Renal cortex interstitium (tissue), 15 donors: ENCODE results near the gene RHPN2. TPM values are rescaled to one million over a fixed set of nuclear protein-coding genes. Genes with fewer than 3 reads are reported as not detected.

ENCODE experiments used
- DNase-seq, 11 donors: peaks; one replicate each; pipeline ENCODE4 v3.0.0-alpha.2; 2013; ENCODE audit warnings: low read depth in 9 of 11, low spot score in 4 of 11; ENCODE audit errors: extremely low read depth in 1 of 11
- long read RNA-seq, 16 experiments: transcript quantifications; one replicate each; lab custom pipeline, GENCODE V29; 2026
- polyA plus RNA-seq, 3 donors: library from polyadenylated mRNA; unstranded; fragments of 120-200 nt; gene quantifications; one replicate each; pipeline ENCODE4 v1.2.1, GENCODE V29; 2013; ENCODE audit not compliant: insufficient read length in 3 of 3

RHPN2 gene
- 10 to 100 TPM; 16.3 to 26.3 (median 17.8) TPM for polyA plus RNA-seq
- long read RNA-seq, donor 1, partial matches to known transcripts: 0 of 1 reads
- long read RNA-seq, donor 1, other reads (novel, unspliced or antisense): 0 of 1 reads
- long read RNA-seq, donor 2: 0 reads
- long read RNA-seq, donor 3, partial matches to known transcripts: 0 of 5 reads
- long read RNA-seq, donor 3, other reads (novel, unspliced or antisense): 0 of 5 reads
- long read RNA-seq, donor 4, partial matches to known transcripts: 0 of 5 reads
- long read RNA-seq, donor 4, other reads (novel, unspliced or antisense): 0 of 5 reads
- long read RNA-seq, donor 5, transcript RHPN2-201 (15 exons, 3,500 nt): major isoform, 5 of 7 reads
- long read RNA-seq, donor 5, partial matches to known transcripts: 0 of 7 reads
- long read RNA-seq, donor 5, other reads (novel, unspliced or antisense): 0 of 7 reads
- long read RNA-seq, donor 6, partial matches to known transcripts: 0 of 1 reads
- long read RNA-seq, donor 6, other reads (novel, unspliced or antisense): 0 of 1 reads
- long read RNA-seq, donor 7, partial matches to known transcripts: 0 of 3 reads
- long read RNA-seq, donor 7, other reads (novel, unspliced or antisense): 0 of 3 reads
- long read RNA-seq, donor 8, partial matches to known transcripts: 0 of 5 reads
- long read RNA-seq, donor 8, other reads (novel, unspliced or antisense): 0 of 5 reads
- long read RNA-seq, donor 9, partial matches to known transcripts: 0 of 2 reads
- long read RNA-seq, donor 9, other reads (novel, unspliced or antisense): 0 of 2 reads
- long read RNA-seq, donor 10: 0 reads
- long read RNA-seq, donor 11, partial matches to known transcripts: 5 of 8 reads
- long read RNA-seq, donor 11, other reads (novel, unspliced or antisense): 0 of 8 reads
- long read RNA-seq, donor 12, partial matches to known transcripts: 0 of 1 reads
- long read RNA-seq, donor 12, other reads (novel, unspliced or antisense): 0 of 1 reads
- long read RNA-seq, donor 13, transcript RHPN2-201 (15 exons, 3,500 nt): major isoform, 7 of 7 reads
- long read RNA-seq, donor 13, partial matches to known transcripts: 0 of 7 reads
- long read RNA-seq, donor 13, other reads (novel, unspliced or antisense): 0 of 7 reads
- long read RNA-seq, donor 14, partial matches to known transcripts: 0 of 4 reads
- long read RNA-seq, donor 14, other reads (novel, unspliced or antisense): 0 of 4 reads
- long read RNA-seq, donor 15, partial matches to known transcripts: 0 of 2 reads
- long read RNA-seq, donor 15, other reads (novel, unspliced or antisense): 0 of 2 reads
- long read RNA-seq, donor 16, transcript RHPN2-201 (15 exons, 3,500 nt): major isoform, 14 of 28 reads
- long read RNA-seq, donor 16, partial matches to known transcripts: 13 of 28 reads
- long read RNA-seq, donor 16, other reads (novel, unspliced or antisense): 0 of 28 reads

DNA sequence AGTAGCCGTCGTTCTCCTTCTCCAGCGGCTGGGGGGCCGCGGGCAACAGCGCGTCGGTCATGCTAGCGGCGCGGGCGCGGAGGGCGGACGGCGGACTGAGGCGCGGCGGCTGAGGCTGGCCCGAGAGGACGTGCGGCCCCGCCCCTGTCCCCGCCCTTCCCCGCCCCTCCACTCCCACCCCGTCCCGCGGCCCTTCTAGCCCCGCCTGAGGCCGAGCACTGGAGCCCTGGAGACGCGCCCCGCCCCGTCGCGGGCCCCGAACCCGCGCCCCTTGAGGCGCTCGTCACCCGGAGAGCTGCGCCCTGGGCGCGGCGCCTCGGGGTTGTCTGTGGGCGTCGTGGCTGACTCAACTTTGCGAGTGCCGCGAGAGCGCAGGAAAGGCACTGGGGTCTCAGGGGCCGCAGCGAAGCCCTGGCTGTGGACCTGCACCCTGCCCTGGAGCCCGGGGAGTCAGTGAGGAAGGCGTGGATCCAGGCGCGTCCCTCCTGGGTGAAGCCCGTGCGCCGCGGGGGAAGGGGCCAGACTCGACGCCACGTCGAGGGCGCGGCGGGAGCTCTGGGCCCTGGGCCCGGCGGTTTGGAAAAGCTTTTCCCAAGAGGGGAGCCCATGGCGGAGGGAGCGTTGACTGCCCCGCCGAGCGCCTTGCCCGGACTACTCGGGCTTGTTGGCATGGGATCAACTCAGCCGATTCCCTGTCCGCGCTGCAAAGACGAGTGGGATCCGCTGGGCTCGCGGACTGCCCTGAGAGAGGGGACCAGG lies at the start of gene RHPN2:
Gene RHPN2, minus strand, starts transcription at position 97 of the 759 bp plus-strand sequence. Its CDS starts 36 bp downstream, at position 61.
- peak in 3 of 11 donors; percentile 64 to 69 (median 69) for DNase-seq

DNA sequence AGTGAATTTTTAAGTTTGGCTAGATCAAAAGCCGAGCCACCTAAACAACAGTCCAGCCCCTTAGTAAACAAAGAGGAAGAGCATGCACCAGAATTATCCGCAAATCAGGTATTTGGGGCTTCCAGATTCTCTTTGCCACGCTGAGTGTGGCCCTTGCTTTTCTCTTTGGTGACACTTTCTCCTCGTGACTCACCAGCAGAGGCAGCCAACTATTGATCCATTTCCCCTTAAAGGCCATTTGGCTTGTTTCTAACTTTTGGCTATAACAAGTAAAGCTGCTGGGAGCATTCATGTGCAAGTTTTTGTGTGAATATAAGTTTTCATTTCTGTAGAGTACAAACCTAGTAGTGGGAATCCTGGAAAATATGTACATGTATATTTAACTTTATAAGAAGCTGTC lies 49.6 kb upstream of the RHPN2 start:
- DNase-seq: no peak

DNA sequence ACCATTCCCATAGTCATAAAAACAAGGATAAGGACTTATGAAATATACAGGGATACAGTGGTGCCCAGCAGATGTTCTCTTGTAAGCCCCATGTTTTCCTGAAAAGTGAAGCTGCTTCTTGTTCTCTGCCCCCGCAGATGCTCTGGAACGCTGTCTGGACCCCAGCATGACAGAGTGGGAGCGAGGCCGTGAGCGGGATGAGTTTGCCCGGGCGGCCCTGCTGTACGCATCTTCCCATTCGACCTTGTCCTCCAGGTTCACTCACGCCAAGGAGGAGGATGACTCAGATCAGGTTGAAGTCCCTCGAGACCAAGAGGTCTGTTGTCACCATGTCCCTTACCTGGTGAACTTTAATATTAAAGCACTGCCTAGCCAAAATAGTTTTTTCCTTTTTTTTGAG lies 46.9 kb upstream of the RHPN2 start:
- no peak for DNase-seq

DNA sequence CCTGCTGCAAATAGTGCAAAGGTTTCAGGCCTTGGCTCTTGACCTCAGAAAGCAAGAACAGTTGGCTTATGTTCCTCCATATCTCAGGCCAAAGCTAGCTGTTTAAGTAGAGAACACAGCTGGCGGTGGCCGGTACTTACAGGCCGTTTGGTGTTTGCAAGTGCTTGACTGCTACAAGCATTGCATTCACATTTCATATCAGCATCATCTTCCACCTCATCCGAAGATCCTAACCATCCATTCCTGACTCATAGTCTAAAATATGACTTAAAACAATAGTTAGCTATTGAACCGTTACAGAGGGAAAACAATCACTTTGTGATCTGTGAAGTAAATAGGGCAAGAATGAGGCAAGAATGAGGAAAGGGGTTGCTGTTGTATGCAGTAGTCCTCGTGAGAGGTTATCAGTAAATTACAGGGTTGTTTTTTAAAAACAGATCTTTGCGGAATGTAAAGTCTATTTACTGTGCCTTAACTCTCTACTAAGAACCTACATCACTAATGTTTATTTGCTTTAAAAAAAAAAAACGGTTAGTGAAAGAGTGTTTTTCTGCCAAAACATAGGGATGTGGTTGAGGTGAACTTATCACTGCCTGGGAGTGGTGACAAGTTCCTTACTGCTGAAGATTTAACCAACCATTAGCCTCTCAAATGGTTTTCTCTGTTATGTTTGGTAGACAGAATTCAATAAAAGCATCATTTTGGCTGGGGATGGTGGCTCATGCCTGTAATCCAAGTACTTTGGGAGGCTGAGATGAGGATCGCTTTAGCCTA lies 45.6 kb upstream of the RHPN2 start:
- DNase-seq: no peak

DNA sequence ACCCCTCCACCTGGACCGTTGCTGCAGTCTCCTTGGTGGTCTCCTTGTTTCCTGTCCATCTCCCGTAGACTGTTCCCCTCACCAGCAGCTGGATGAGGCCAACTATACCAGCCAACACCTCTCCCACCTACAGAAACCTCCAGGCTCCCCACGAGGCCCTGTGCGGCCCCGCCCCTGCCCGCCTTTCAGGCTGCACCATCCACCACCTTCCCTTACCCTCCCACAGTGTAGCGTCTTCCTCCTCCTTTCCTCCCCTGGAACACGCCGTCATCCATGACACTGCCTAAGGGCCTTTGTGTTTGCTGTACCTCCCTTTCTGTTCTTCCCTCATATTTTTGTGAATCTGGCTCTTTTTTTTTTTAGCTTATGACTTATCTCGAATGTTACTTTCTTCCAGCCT lies 43.5 kb upstream of the RHPN2 start:
- DNase-seq: no peak

DNA sequence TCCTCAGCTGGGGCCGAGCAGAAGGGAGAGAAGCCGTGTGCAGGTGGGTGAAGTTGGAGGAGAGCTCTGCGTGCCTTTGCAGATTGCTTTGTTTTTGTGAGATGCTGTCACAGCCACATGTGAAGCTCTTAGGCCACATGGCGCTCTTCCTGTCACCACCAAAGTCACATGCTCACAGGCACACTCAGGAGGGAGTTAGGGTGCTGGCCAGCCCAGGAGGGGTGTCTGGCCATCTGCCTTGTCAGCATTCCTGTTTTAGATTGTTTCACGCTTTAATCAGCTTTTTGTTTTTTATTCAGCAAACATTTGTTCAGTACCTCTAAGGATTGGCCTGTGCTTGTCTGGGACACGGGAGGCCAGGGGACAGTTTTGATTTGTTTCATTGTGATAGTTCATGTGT lies 38.2 kb upstream of the RHPN2 start:
- no peak for DNase-seq

DNA sequence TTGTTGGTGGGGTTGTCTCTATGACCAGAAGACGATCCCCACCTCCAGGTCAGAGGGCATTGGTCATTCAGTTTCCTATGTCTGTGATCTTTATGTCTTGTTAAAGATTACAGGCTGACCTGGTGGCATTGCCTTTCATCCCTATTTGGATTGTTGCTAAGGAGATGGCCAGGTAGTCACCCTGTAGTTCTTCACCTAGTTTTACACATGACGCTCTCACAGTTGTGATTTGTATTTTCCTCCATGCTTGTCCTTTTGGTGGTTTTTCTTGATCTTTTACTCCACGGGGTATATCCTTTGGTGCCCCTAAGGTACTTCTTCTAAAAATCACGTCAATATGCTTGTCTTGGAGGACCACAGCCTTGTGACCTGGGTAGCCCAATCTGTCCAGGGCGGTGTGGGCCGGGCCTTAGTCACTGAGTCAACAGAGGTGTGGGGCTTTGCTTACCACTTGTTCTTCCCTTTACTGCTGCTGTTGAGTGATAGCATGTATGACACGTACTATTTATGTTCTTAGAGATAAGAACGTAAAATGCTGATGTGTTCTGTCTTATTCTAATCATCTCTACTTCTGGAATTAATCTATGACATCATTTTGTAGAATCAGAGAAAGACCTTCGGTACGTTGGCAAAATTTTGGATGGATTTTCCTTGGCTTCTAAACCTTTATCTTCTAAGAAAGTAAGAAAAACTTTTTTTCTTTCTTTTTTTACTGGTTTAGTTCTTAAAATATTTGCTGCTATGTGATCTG lies 36.4 kb upstream of the RHPN2 start:
- no peak for DNase-seq

DNA sequence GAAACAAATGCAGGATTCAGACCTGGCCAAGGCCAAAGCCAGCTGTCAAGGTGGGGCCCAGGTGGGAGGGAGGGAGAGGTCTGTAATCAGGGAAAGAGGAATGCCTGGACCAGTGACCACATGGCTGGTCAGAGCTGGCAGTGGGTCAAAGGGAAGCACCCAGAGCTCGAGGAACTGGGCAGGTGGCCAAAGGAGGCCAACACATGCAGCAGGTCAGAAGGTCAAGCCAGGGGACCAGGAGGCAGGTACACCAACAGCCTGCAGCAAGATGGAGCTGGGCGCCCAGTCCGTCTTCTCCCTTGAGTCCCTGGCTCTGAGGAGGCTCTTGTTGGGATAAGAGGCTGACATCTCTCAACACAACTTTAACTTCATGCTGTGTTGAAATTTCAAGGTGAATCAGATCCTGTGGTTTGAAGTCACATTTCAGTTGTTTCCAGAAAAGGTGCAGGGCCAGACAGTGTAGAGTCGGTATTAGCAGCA lies 33.4 kb upstream of the RHPN2 start:
- no peak for DNase-seq

DNA sequence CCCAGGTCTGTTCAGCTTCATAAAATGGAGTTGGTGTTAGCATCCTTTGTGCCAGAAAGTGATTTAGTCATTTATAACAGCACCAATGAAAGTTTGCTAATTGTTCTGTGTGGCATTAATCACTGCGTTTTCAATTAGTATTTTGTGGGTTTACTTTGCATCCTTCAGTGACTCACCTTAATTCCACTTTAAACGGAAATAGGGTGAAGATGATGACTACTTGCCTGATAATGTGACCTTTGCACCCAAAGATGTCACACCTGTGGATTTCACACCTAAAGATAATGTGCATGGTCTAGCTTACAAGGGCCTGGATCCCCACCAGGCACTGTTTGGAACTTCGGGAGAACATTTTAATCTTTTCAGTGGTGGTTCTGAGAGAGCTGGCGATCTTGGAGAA lies 31.3 kb upstream of the RHPN2 start:
- no peak for DNase-seq

DNA sequence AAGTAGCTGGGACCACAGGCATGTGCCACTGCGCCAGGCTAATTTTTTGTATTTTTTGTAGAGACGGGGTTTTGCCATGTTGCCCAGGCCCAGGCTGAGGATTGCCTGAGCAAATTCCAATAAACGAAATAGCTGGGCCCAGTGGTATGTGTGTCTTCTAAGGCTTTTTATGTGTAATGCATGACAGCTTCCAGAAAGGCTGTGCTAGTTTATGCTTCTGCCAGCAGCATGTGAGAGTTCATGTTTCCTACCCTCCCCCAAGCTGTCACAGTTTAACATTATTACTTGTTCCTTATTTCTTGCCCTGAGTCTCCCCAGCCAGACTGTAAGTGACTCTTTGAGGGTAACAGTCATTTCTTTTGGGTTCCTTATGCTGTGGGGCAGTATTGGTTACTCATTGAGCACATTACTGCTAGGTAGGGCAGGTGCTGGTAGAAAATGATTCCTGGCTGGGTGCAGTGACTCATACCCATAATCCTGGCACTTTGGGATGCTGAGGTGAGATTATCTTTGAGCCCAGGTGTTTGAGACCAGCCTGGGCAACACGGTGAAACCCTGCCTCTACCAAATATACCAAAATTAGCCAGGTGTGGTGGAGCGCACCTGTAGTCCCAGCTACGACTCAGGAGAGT lies 29.9 kb upstream of the RHPN2 start:
- peak in 8 of 11 donors; percentile 22 to 74 (median 44) for DNase-seq

DNA sequence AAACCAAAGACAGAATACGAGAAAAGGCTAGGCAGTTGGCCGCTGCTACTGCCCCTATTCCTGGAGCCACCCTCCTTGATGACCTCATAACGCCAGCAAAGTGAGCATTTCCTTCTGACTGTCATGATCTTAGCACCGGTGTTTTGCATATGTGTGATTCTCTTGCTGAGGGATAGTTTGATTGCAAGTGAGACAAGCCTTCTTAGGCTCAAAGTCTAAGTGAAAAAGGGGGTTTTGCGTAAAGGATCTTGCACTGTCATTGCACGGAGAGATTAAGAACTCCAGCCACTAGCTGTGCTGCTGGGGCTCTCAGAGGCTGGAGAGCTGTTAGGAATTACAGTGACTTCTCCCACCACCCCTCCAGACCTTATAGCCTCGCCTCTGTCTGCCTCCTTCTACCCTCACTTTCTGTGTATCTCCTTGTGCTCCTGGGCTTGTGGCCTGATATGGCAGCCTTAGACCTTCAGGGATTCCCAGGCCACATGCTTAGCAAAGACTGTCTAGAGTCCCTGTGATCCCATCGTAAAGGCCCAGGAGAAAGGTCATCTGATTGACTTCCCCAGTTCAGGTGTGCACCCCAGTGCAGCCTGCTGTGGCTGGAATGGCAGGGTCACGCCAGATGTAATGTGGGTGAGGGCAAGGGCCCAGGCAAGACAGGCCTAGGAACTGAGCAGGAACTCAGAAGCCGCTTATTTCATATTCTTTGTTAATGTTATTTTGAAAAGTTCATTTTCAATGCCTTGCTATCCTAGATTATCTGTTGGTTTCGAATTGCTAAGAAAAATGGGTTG lies 28.9 kb upstream of the RHPN2 start:
- DNase-seq: no peak

DNA sequence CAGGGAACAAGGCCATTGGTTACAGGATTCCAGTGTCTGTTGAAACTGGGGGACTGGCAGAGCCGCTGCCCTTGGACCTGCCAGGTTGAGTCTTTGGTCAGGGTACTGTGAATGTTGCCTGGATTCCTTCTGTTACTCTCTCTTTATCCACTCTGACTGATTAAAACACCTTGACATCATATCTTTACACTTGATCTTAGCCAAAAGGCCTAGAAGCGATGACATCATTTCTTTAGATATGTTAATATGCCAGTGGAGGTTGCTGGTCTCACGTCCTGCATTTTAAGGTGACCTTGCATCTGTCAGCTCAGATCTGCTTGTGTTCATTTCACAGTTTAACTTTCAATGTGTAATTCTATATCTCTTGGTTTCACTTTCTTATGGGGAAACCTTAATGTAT lies 25.5 kb upstream of the RHPN2 start:
- no peak for DNase-seq

DNA sequence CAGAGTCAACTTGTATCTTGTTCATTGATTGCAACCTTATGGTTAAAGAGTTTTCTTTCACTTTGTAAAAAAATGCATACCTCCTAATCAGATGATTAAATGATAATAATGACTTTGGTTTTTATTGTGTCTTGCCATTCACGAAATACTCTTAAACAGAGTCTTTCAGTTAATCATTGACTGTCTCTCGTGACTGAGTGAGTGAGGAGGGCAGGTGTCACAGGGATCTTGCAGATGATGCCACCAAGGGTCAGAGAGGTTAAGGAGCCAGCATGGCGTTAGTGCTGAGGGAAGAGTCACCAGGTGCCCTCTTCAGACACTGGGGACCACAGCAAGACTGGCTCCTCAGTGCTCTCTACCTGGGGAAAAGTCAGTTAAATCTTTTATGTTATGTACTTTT lies 24.3 kb upstream of the RHPN2 start:
- DNase-seq: no peak

DNA sequence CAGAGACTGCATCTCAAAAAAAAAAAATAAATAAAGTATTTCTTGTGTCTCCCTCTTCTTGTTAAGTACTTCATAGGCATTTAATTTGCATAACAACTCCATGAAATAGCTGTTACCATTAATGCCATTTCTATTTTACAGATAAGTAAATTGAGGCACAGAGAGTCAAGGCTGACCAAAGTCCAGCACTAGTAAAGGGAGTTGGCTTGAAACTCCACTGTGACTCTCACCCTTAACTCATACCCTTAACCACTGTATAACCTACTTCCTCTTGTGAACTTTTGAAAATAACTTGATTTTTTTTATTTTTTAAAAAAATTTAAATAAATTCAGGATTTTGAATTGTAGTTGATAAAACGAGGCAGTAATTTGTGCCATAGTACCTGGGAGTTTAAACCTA lies 22.3 kb upstream of the RHPN2 start:
- DNase-seq: no peak

DNA sequence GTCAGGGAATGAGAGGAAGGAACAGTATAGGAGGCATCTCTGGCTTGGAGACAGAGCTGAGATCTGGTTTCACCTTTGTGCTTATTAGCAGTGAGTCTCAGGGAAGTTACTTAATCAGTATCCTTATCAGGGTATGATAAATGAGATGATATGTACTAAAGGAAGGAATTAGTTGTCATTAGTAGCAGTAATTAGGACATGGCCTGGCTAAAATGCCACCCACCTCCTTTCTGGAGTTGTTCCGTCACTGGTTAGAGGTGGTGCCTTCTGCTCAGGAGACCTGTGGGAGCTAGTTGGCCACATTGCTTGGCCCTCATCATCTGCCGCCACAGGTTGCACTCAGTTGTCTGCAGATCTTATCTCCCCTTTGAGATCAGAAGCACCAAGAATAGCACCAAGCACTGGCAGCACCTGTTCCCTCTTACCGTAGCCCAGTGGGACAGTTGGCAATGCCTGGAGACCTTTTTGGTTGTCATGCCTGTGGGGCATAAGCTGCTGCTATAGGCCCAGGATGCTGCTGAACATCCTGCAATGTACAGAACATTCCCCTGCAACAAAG lies 21.0 kb upstream of the RHPN2 start:
- DNase-seq: no peak
